SKM-1 treated with dmso at 0.1 percent for 144 hours (cell line): ENCODE results near the gene APLP2.
"Not testable (repeated sequence)": the region's sequence is repeated elsewhere in the genome, so short reads cannot be mapped to it uniquely, and the experiment has no call there.

ENCODE experiments used
- DNase-seq: peaks from one replicate; lab custom pipeline; 2025; ENCODE audit not compliant: unreplicated experiment; lab: John Stamatoyannopoulos, UW

APLP2 gene

GRCh38 chr11:130165601-130166456 lies 96.1 kb downstream of the APLP2 start:
- DNase-seq: peak; percentile 67

- no peak for DNase-seq
Measured at GRCh38 chr11:130166457-130166784, 96.7 kb downstream of the APLP2 start.

GRCh38 chr11:130167146-130167545 lies 97.5 kb downstream of the APLP2 start:
- DNase-seq: no peak

- DNase-seq: no peak
Measured at GRCh38 chr11:130168105-130168504, 98.4 kb downstream of the APLP2 start.

- DNase-seq: no peak
Measured at GRCh38 chr11:130170345-130170744, 100.7 kb downstream of the APLP2 start.

- DNase-seq: no peak
Measured at GRCh38 chr11:130171534-130171933, 101.8 kb downstream of the APLP2 start.

- DNase-seq: not testable (repeated sequence)
Measured at GRCh38 chr11:130172001-130172400, 102.3 kb downstream of the APLP2 start.

- no peak for DNase-seq
Measured at GRCh38 chr11:130174642-130175041, 104.9 kb downstream of the APLP2 start.

GRCh38 chr11:130175898-130176297 lies 106.2 kb downstream of the APLP2 start:
- no peak for DNase-seq

- DNase-seq: no peak
Measured at GRCh38 chr11:130177782-130178181, 108.1 kb downstream of the APLP2 start.

GRCh38 chr11:130178441-130179339 lies 109.0 kb downstream of the APLP2 start:
- DNase-seq: no peak

- no peak for DNase-seq
Measured at GRCh38 chr11:130179396-130180306, 110.0 kb downstream of the APLP2 start.

GRCh38 chr11:130180491-130180890 lies 110.8 kb downstream of the APLP2 start:
- DNase-seq: no peak

- DNase-seq: no peak
Measured at GRCh38 chr11:130180896-130181294, 111.2 kb downstream of the APLP2 start.

- no peak for DNase-seq
Measured at GRCh38 chr11:130181295-130182272, 111.9 kb downstream of the APLP2 start.

GRCh38 chr11:130183878-130184610 lies 114.3 kb downstream of the APLP2 start:
- DNase-seq: no peak

- no peak for DNase-seq
Measured at GRCh38 chr11:130187096-130187495, 117.4 kb downstream of the APLP2 start.

GRCh38 chr11:130188047-130188446 lies 118.4 kb downstream of the APLP2 start:
- no peak for DNase-seq
